HCT116 (cell line): ENCODE measurements around the gene PADI3. TPM values are rescaled to one million over a fixed set of nuclear protein-coding genes. Genes with fewer than 3 reads are reported as not detected.

Experiments used
- ATAC-seq: fragments of 200-7000 bp; cut with Tn5 transposase; 2 replicates; pipeline ENCODE4 v1.9.1; 2020; ENCODE audit warnings: mild to moderate bottlenecking, moderate library complexity
- BruUV-seq: library from RNA; stranded (reverse); fragments of 400-500 nt; replicated peaks from 2 replicates; lab custom pipeline; 2021; lab: Mats Ljungman, UMichigan
- CTCF ChIA-PET: fragments of 300-600 bp; sonication (Branson Sonifier 250); formaldehyde crosslinking; loops from one replicate; lab custom pipeline; 2021; ENCODE audit warnings: antibody characterized with exemption; lab: Charles Lee
- POLR2A ChIA-PET: fragments of 300-600, 350-600 bp; sonication (Branson Sonifier 250); formaldehyde crosslinking; loops from one replicate; lab custom pipeline; 2021; ENCODE audit warnings: antibody characterized with exemption; lab: Charles Lee
- RAD21 ChIA-PET, 2 experiments: fragments of 300-600 bp; sonication (Branson Sonifier 250); formaldehyde crosslinking; loops; one replicate each; lab custom pipeline; 2023; ENCODE audit warnings: low total read pairs in 2 of 2; ENCODE audit not compliant: uncharacterized antibody in 2 of 2, unreplicated experiment in 2 of 2, low non-redundant PET in 1 of 2; lab: Charles Lee
- DNase-seq: peaks from one replicate; pipeline ENCODE4 v3.0.0-alpha.2; 2010; ENCODE audit warnings: low read depth, low spot score
- H2AFZ ChIP-seq: fragments of 200-600 bp; shearing (Covaris generic), sonication (generic); 2 replicates; pipeline ENCODE4 v1.6.1; 2017; ENCODE audit warnings: low read depth, mixed run types, mixed read lengths, antibody characterized with exemption, low read length; ENCODE audit not compliant: poor library complexity, severe bottlenecking
- H3K27ac ChIP-seq: 2 replicates; pipeline ENCODE4 v1.5.1; 2012; ENCODE audit warnings: low read depth, low read length
- H3K27me3 ChIP-seq: fragments of 200-600 bp; sonication (generic); 2 replicates; pipeline ENCODE4 v1.6.1; 2016; ENCODE audit warnings: mixed run types, low read length, mixed read lengths; ENCODE audit not compliant: insufficient read depth
- H3K36me3 ChIP-seq, 2 experiments: fragments of 200-500 bp in 1 of 2; fragments of 200-600 bp in 1 of 2; sonication (Bioruptor generic) in 1 of 2; sonication (generic) in 1 of 2; 2 replicates each; pipeline versions ENCODE4 v1.5.1 to v1.6.1; 2014 to 2016; ENCODE audit warnings: low read length in 2 of 2, inconsistent platforms in 1 of 2, mixed read lengths in 1 of 2, mixed run types in 1 of 2; ENCODE audit not compliant: insufficient read depth in 2 of 2, control insufficient read depth in 1 of 2
- H3K4me1 ChIP-seq, 2 experiments: fragments of 200-600 bp in 1 of 2; sonication (generic) in 1 of 2; 2 replicates each; pipeline versions ENCODE4 v1.5.1 to v1.6.1; 2012 to 2017; ENCODE audit warnings: low read length in 2 of 2, inconsistent platforms in 1 of 2, mild to moderate bottlenecking in 1 of 2, mixed read lengths in 1 of 2, mixed run types in 1 of 2, moderate library complexity in 1 of 2; ENCODE audit not compliant: insufficient read depth in 2 of 2, control insufficient read depth in 1 of 2
- H3K4me2 ChIP-seq: fragments of 200-600 bp; sonication (generic); 2 replicates; pipeline ENCODE4 v1.6.1; 2017; ENCODE audit warnings: mixed run types, low read length, mixed read lengths
- H3K4me3 ChIP-seq, 2 experiments: fragments of 200-600 bp in 1 of 2; sonication (generic) in 1 of 2; replicated peaks in 1 of 2; 2 replicates each; pipeline ENCODE4 v1.5.1; 2011 to 2016; ENCODE audit warnings: low read length in 2 of 2, control low read depth in 1 of 2, low read depth in 1 of 2, mild to moderate bottlenecking in 1 of 2, mixed read lengths in 1 of 2, mixed run types in 1 of 2
- H3K79me2 ChIP-seq: fragments of 200-600 bp; sonication (generic); 2 replicates; pipeline ENCODE4 v1.6.1; 2017; ENCODE audit warnings: mild to moderate bottlenecking, mixed run types, low read length, moderate library complexity, mixed read lengths; ENCODE audit not compliant: insufficient read depth
- H3K9ac ChIP-seq: fragments of 200-600 bp; sonication (generic); 2 replicates; pipeline ENCODE4 v1.6.1; 2016; ENCODE audit warnings: low read length, mixed read lengths
- H3K9me2 ChIP-seq: fragments of 200-600 bp; sonication (generic), shearing (Covaris generic); 2 replicates; pipeline ENCODE4 v1.6.1; 2017; ENCODE audit warnings: mixed run types, mild to moderate bottlenecking, moderate library complexity; ENCODE audit not compliant: insufficient read depth
- H3K9me3 ChIP-seq, 2 experiments: fragments of 200-500 bp in 1 of 2; fragments of 200-600 bp in 1 of 2; sonication (Bioruptor generic) in 1 of 2; sonication (generic) in 1 of 2; 2 replicates each; pipeline ENCODE4 v1.6.1; 2014 to 2017; ENCODE audit warnings: low read length in 2 of 2, mixed read lengths in 2 of 2, inconsistent platforms in 1 of 2, low read depth in 1 of 2, mild to moderate bottlenecking in 1 of 2, mixed run types in 1 of 2, moderate library complexity in 1 of 2; ENCODE audit not compliant: control insufficient read depth in 1 of 2, insufficient read depth in 1 of 2
- H4K20me1 ChIP-seq: fragments of 200-600 bp; sonication (generic), shearing (Covaris generic); 2 replicates; pipeline ENCODE4 v1.6.1; 2017; ENCODE audit warnings: mixed run types, mild to moderate bottlenecking, moderate library complexity; ENCODE audit not compliant: insufficient read depth
- ATF3 ChIP-seq: IDR thresholded peaks from 2 replicates; pipeline ENCODE4 v1.6.1; 2012
- CEBPB ChIP-seq: IDR thresholded peaks from 2 replicates; pipeline ENCODE4 v1.6.1; 2012; ENCODE audit warnings: low read depth
- CTCF ChIP-seq, 3 experiments: fragments of 200-600 bp in 1 of 3; sonication (generic) in 1 of 3; IDR thresholded peaks in 2 of 3; conservative IDR thresholded peaks in 1 of 3; 2 replicates each; pipeline ENCODE4 v1.5.1; 2012 to 2017; ENCODE audit warnings: low read depth in 2 of 3, low read length in 2 of 3, antibody characterized with exemption in 1 of 3, borderline replicate concordance in 1 of 3, control low read depth in 1 of 3, mild to moderate bottlenecking in 1 of 3, mixed read lengths in 1 of 3, mixed run types in 1 of 3, moderate library complexity in 1 of 3; ENCODE audit not compliant: insufficient read depth in 1 of 3
- ELF1 ChIP-seq: IDR thresholded peaks from 2 replicates; pipeline ENCODE4 v1.6.1; 2012; ENCODE audit warnings: low read depth, borderline replicate concordance
- EZH2 ChIP-seq: fragments of 200-600 bp; sonication (generic); IDR thresholded peaks from 2 replicates; pipeline ENCODE4 v1.6.1; 2017; ENCODE audit warnings: antibody characterized with exemption, mixed run types
- EZH2phosphoT487 ChIP-seq: fragments of 200-600 bp; IDR thresholded peaks from 2 replicates; pipeline ENCODE4 v1.6.1; 2018; ENCODE audit warnings: antibody characterized with exemption, borderline replicate concordance
- FOSL1 ChIP-seq: IDR thresholded peaks from 2 replicates; pipeline ENCODE4 v1.6.1; 2012; ENCODE audit warnings: low read depth
- POLR2A ChIP-seq: IDR thresholded peaks from 2 replicates; pipeline ENCODE4 v1.7.0; 2011; ENCODE audit warnings: borderline replicate concordance; ENCODE audit not compliant: insufficient read depth, insufficient read length; ENCODE audit errors: extremely low read depth
- POLR2AphosphoS5 ChIP-seq: IDR thresholded peaks from 2 replicates; pipeline ENCODE4 v1.6.1; 2011; ENCODE audit warnings: mild to moderate bottlenecking, low read depth, low read length, moderate library complexity
- SIN3A ChIP-seq: IDR thresholded peaks from 2 replicates; pipeline ENCODE4 v1.6.1; 2012; ENCODE audit warnings: low read depth
- SP1 ChIP-seq: IDR thresholded peaks from 2 replicates; pipeline ENCODE4 v1.6.1; 2012; ENCODE audit warnings: low read depth
- SRF ChIP-seq: IDR thresholded peaks from 2 replicates; pipeline ENCODE4 v1.6.1; 2012; ENCODE audit warnings: low read depth
- TCF7L2 ChIP-seq: IDR thresholded peaks from 2 replicates; pipeline ENCODE4 v1.7.0; 2011; ENCODE audit warnings: borderline replicate concordance, inconsistent platforms; ENCODE audit not compliant: insufficient read depth, insufficient read length; ENCODE audit errors: extremely low read depth
- ZBTB33 ChIP-seq: IDR thresholded peaks from 2 replicates; pipeline ENCODE4 v1.6.1; 2011; ENCODE audit warnings: mild to moderate bottlenecking, low read length, moderate library complexity; ENCODE audit not compliant: insufficient replicate concordance; ENCODE audit errors: extremely low read depth
- ZNF274 ChIP-seq: fragments of 200-500 bp; sonication (Bioruptor generic); IDR thresholded peaks from 2 replicates; pipeline ENCODE4 v1.6.1; 2014; ENCODE audit warnings: mild to moderate bottlenecking, low read depth, low read length, inconsistent platforms
- intact Hi-C: fragments of 100-400 bp; cut with micrococcal nuclease; formaldehyde crosslinking; loops from 2 replicates; pipeline ENCODE4 v1.10.0; 2022
- total RNA-seq: library from RNA; stranded (reverse); gene quantifications from one replicate; pipeline ENCODE4 v1.2.1, GENCODE V29; 2021; ENCODE audit not compliant: unreplicated experiment
- TF ChIP-seq, protein P1 (sequence below): IDR thresholded peaks from 2 replicates; pipeline ENCODE4 v1.6.1; 2012

PADI3 gene
- total RNA-seq, 1 experiment from 2014 or later = 0.93 TPM

DNA sequence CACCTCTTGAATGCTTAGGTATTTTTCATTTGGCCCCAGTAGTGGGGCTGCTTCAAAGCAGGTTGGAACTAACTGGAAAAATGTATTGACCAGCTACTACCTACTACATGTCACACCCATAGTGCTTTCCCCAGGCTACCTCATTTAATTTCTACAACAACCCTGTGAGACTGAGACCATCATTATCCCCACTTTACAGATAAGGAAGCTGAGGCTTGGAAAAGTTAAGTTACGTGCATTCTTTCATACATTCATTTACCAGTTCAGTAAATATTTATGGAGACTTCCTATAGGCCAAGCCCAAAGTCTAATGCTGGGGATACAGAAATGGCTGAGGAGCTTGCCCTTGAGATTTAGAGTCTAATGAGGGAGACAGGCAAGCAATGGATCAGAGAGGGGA is 14.5 kb upstream of the PADI3 start:
- H4K20me1 ChIP-seq = no peaks in the 10 kb centered on the region
- H3K4me1 ChIP-seq = peaks cover 35 to 77% of the 10 kb centered on the region in 2 experiments
- ChIA-PET CTCF (interaction anchor here (1.1 to 7.0 kb wide), 3 partner anchors 107 to 614 kb away, joined by 3 to 71 read pairs (median 4); no protein-coding TSS in a partner anchor), POLR2A (interaction anchor here (1.5 to 2.0 kb wide), 2 partner anchors 106 to 114 kb away, joined by 4 to 10 read pairs; no protein-coding TSS in a partner anchor), RAD21 (interaction anchor here in 1 of 2 experiments (1.0 to 2.1 kb wide), 2 partner anchors 106 to 109 kb away, joined by 3 to 11 read pairs; no protein-coding TSS in a partner anchor)
- no peaks in the 10 kb centered on the region for H3K79me2 ChIP-seq
- no peak for DNase-seq
- H3K9ac ChIP-seq = no peak overlapping the region
- H3K9me2 ChIP-seq = no peaks in the 10 kb centered on the region
- no TSS peak for BruUV-seq
- intact Hi-C loops = no loop called here
- no peaks in the 10 kb centered on the region for H3K9me3 ChIP-seq
- H2AFZ ChIP-seq = no peak overlapping the region
- TF ChIP-seq ATF3 (no peak), CEBPB (no peak), ZNF274 (no peak), ZBTB33 (no peak), SIN3A (no peak), CTCF (IDR thresholded peaks at IDR 0.05 in 2 of 3, conservative IDR thresholded peaks at IDR 0.05 in 1 of 3; ENCODE audit: borderline replicate concordance in 1 of 3, insufficient read depth in 1 of 3, low read depth in 2 of 3, low read length in 2 of 3) (no peak), SRF (no peak), POLR2AphosphoS5 (no peak), ELF1 (no peak), EZH2 (no peak), SP1 (no peak), TCF7L2 (no peak), FOSL1 (no peak), POLR2A (no peak), EZH2phosphoT487 (no peak)
- TF ChIP-seq, protein P1, sequence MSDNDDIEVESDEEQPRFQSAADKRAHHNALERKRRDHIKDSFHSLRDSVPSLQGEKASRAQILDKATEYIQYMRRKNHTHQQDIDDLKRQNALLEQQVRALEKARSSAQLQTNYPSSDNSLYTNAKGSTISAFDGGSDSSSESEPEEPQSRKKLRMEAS = no peak
- no peak for ATAC-seq
- H3K27ac ChIP-seq = no peak overlapping the region
- H3K36me3 ChIP-seq = no peaks in the 10 kb centered on the region
- H3K27me3 ChIP-seq = peaks cover 25% of the 10 kb centered on the region; the same call in 1 of the 2 replicates
- no peak overlapping the region for H3K4me3 ChIP-seq
- peak overlapping the region; percentile 72 for H3K4me2 ChIP-seq
